HFFc6 (cell line): ENCODE data around the gene IFI6. TPM values are rescaled to one million over a fixed set of nuclear protein-coding genes. Genes with fewer than 3 reads are reported as not detected.
A peak's percentile ranks its signal among the peaks of the same experiment; 100 is the strongest.

Source experiments
- DNase-seq: peaks from one replicate; pipeline ENCODE4 v3.0.0-alpha.2; 2018
- H3K27ac Mint-ChIP-seq: 2 replicates; pipeline ENCODE4 v1.8.0; 2020; ENCODE audit warnings: mild to moderate bottlenecking, mixed read lengths
- H3K27me3 Mint-ChIP-seq: 2 replicates; pipeline ENCODE4 v1.8.0; 2021; ENCODE audit warnings: mild to moderate bottlenecking, moderate library complexity, mixed read lengths; ENCODE audit not compliant: insufficient read depth
- H3K36me3 Mint-ChIP-seq: 2 replicates; pipeline ENCODE4 v1.8.0; 2021; ENCODE audit warnings: low read depth, mixed read lengths
- H3K4me1 Mint-ChIP-seq: 2 replicates; pipeline ENCODE4 v1.8.0; 2020; ENCODE audit warnings: low read depth, mixed read lengths
- H3K4me3 Mint-ChIP-seq: 2 replicates; pipeline ENCODE4 v1.8.0; 2020; ENCODE audit warnings: mild to moderate bottlenecking, moderate library complexity, mixed read lengths
- H3K9me3 Mint-ChIP-seq: 2 replicates; pipeline ENCODE4 v1.8.0; 2020; ENCODE audit warnings: mild to moderate bottlenecking, mixed read lengths
- CTCF ChIP-seq: fragments of 200-600 bp; sonication (generic); IDR thresholded peaks from 2 replicates; pipeline ENCODE4 v1.5.0; 2021; ENCODE audit warnings: antibody characterized with exemption, mild to moderate bottlenecking
- total RNA-seq, 6 experiments: library from RNA; stranded (reverse); fragmentation: NEBNext Ultra II Directional; extraction: Animal tissue kit (Norgen Biotek cat#: 25700); gene quantifications; 2 replicates in 1 of 6; 3 replicates in 5 of 6; pipeline ENCODE4 v1.2.3, GENCODE V29; 2021

Gene IFI6
- total RNA-seq, 6 experiments from 2014 or later: 16.7 to 23.8 (median 20.5) TPM

- Mint-ChIP-seq H3K27me3 (no peaks in the 10 kb centered on the region; the same call in 1 of the 2 replicates), H3K36me3 (no peaks in the 10 kb centered on the region), H3K9me3 (no peaks in the 10 kb centered on the region), H3K4me1 (peaks cover 53% of the 10 kb centered on the region), H3K4me3 (peak overlapping the region; percentile 83), H3K27ac (peak overlapping the region; percentile 94)
- no peak; the same call in 1 of the 2 replicates for TF ChIP-seq CTCF
- peak; percentile 90 for DNase-seq
Measured at GRCh38 chr1:27658951-27659496, 13.0 kb downstream of the IFI6 start.

GRCh38 chr1:27656157-27656893 is 15.7 kb downstream of the IFI6 start:
- no peak overlapping the region for H3K4me3 Mint-ChIP-seq
- peaks cover 51% of the 10 kb centered on the region for H3K4me1 Mint-ChIP-seq
- no peaks in the 10 kb centered on the region; the same call in 1 of the 2 replicates for H3K27me3 Mint-ChIP-seq
- H3K27ac Mint-ChIP-seq: no peak overlapping the region; the same call in 1 of the 2 replicates
- TF ChIP-seq CTCF: no peak
- H3K9me3 Mint-ChIP-seq: no peaks in the 10 kb centered on the region
- H3K36me3 Mint-ChIP-seq: no peaks in the 10 kb centered on the region
- DNase-seq: peak; percentile 68

- Mint-ChIP-seq H3K27me3 (no peaks in the 10 kb centered on the region; the same call in 1 of the 2 replicates), H3K4me1 (peaks cover 58% of the 10 kb centered on the region), H3K9me3 (no peaks in the 10 kb centered on the region), H3K27ac (peak overlapping the region; percentile 70), H3K4me3 (no peak overlapping the region), H3K36me3 (no peaks in the 10 kb centered on the region)
- TF ChIP-seq CTCF: no peak
- DNase-seq: no peak
Measured at GRCh38 chr1:27655151-27655937, 16.6 kb downstream of the IFI6 start.

GRCh38 chr1:27652111-27652864 is 19.7 kb downstream of the IFI6 start:
- Mint-ChIP-seq H3K4me1 (peaks cover 46% of the 10 kb centered on the region), H3K9me3 (no peaks in the 10 kb centered on the region), H3K27ac (no peak overlapping the region), H3K4me3 (no peak overlapping the region), H3K27me3 (no peaks in the 10 kb centered on the region; the same call in 1 of the 2 replicates), H3K36me3 (no peaks in the 10 kb centered on the region)
- no peak for DNase-seq
- TF ChIP-seq CTCF: no peak

GRCh38 chr1:27650539-27651175 is 21.3 kb downstream of the IFI6 start:
- TF ChIP-seq CTCF: no peak
- Mint-ChIP-seq H3K9me3 (no peaks in the 10 kb centered on the region), H3K27ac (peak overlapping the region; percentile 84), H3K4me3 (peak overlapping the region; percentile 13; the same call in 1 of the 2 replicates), H3K36me3 (no peaks in the 10 kb centered on the region), H3K4me1 (peaks cover 34% of the 10 kb centered on the region), H3K27me3 (no peaks in the 10 kb centered on the region; the same call in 1 of the 2 replicates)
- peak; percentile 25 for DNase-seq
